ENCODE results near the gene ADPRHL1. TPM values are rescaled to one million over a fixed set of nuclear protein-coding genes. Genes with fewer than 3 reads are reported as not detected.

ADPRHL1 gene
- total RNA-seq (2021) (11.5 and 16.9 TPM in 2 replicates), Bru-seq, nascent RNA (percentile 35 among the genes with signal in this experiment), BruChase-seq, experiment 1, labeled RNA remaining after a 2-hour chase (percentile 32 among the genes with signal in this experiment), BruChase-seq, experiment 2, labeled RNA remaining after a 6-hour chase (percentile 39 among the genes with signal in this experiment)
- long read RNA-seq, transcript ADPRHL1-201 (7 exons, 1,877 nt) = major isoform, 15 of 22 reads
- long read RNA-seq, partial matches to known transcripts = 3 of 22 reads
- long read RNA-seq, other reads (novel, unspliced or antisense) = 4 of 22 reads

DNA sequence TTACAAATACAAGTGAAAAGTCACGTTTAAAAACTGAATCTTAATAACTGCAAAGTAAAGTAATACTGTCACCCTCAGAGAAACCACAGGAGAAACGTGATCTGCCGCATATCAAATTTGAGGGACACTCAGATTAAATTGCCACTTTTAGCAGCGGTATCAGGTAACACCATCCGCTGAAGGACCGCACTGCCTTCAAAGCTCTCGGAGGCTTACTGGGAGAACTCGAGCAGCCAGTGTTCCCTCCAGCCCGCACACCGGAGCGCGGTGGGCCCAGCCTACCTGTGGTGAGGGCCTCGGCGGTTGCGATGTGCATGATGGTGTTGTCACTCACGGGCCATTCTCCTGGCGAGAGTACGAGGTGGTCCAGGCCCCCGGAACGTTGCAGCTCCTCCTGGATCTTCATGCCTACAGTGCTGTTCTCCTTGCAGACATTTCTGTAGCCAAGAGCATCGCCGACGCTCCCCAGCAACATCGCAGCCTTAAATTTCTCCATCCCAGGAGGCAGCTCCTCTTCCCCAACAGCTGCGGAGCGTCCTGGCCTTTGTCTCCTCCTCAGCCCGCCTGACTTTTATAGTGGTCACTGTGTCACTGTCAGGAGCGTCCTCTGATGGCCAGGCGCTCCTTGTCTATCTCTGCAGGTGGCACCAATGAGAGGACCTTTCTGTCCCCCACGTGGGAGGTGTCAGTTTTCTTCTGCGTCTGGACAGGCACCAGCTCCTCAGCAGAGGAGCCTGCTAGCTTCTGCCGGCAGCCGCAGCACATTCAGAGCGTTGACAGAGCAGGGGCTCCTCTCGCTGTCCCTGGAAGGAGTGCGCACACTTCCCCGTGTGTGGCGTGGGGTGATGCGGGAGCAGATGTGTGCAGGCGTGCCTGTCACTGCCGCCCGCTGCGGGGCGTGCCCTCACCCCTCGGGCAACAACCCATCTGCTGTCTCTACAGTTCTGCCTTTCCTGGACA lies at the start of gene ADPRHL1:
Gene ADPRHL1, minus strand, starts transcription at position 547 of the 960 bp plus-strand sequence. Its CDS starts 51 bp downstream, at position 496.
- Histone ChIP-seq H3K9me2 (ENCODE audit: insufficient read depth) (no peaks in the 10 kb centered on the region), H3K9me3 (ENCODE audit: insufficient read depth, low read depth) (no peaks in the 10 kb centered on the region), H4K20me1 (ENCODE audit: insufficient read depth) (no peaks in the 10 kb centered on the region), H3K4me2 (no peak within 1 kb of the TSS), H3K27me3 (ENCODE audit: insufficient read depth, low read depth) (no peaks in the 10 kb centered on the region), H3F3A (ENCODE audit: insufficient read depth, low read depth) (peaks cover 31% of the 10 kb centered on the region; the same call in 1 of the 2 replicates), H3K79me2 (ENCODE audit: low read depth) (no peaks in the 10 kb centered on the region), H3K4me1 (replicated peaks; ENCODE audit: insufficient read depth) (peaks cover 11% of the 10 kb centered on the region), H3K36me3 (ENCODE audit: low read depth) (peaks cover 5% of the 10 kb centered on the region; the same call in 1 of the 2 replicates), H3K27ac (no peak within 1 kb of the TSS), H3K4me3 (no peak within 1 kb of the TSS), H2AFZ (no peak within 1 kb of the TSS)
- no TSS peak for BruUV-seq (replicated peaks)
- CTCF ChIA-PET = no interaction called here
- no peak for TF ChIP-seq EZH2 (IDR thresholded peaks at IDR 0.05; ENCODE audit: low read depth)
- TF ChIP-seq, protein P1, sequence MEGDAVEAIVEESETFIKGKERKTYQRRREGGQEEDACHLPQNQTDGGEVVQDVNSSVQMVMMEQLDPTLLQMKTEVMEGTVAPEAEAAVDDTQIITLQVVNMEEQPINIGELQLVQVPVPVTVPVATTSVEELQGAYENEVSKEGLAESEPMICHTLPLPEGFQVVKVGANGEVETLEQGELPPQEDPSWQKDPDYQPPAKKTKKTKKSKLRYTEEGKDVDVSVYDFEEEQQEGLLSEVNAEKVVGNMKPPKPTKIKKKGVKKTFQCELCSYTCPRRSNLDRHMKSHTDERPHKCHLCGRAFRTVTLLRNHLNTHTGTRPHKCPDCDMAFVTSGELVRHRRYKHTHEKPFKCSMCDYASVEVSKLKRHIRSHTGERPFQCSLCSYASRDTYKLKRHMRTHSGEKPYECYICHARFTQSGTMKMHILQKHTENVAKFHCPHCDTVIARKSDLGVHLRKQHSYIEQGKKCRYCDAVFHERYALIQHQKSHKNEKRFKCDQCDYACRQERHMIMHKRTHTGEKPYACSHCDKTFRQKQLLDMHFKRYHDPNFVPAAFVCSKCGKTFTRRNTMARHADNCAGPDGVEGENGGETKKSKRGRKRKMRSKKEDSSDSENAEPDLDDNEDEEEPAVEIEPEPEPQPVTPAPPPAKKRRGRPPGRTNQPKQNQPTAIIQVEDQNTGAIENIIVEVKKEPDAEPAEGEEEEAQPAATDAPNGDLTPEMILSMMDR (conservative IDR thresholded peaks at IDR 0.05) = no peak
- DNase-seq = no peak
- intact Hi-C loops (cut with micrococcal nuclease; ENCODE audit: unreplicated experiment) = no loop called here
- POLR2A ChIA-PET (ENCODE audit: unreplicated experiment) = no interaction called here

DNA sequence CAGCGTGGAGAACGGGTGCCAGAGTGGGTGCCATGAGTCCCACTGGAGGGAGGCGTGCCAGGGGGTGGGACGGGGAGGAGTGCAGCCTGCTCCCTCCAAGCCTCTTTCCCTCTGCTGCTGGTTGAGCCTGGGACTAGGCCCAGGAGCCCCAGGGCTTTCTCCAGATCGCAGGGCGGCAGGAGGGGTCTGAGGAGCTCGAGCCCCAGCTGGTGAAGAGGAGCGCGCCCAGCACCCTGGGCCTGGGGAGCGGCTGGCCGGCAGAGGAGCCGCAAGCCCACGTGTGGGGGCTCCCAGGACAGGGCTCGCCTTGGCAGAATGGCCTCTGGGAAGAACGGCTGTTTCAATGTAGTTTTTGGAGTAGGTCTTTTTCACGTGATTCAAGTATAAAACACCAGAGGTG lies 49.4 kb upstream of the ADPRHL1 start:
- Histone ChIP-seq H3F3A (ENCODE audit: insufficient read depth, low read depth) (peaks cover 5% of the 10 kb centered on the region; the same call in 1 of the 2 replicates), H4K20me1 (ENCODE audit: insufficient read depth) (peaks cover 4% of the 10 kb centered on the region; the same call in 1 of the 2 replicates), H3K4me3 (no peak overlapping the region), H3K27ac (no peak overlapping the region), H3K36me3 (ENCODE audit: low read depth) (peaks cover 47% of the 10 kb centered on the region), H3K4me2 (no peak overlapping the region), H2AFZ (no peak overlapping the region), H3K27me3 (ENCODE audit: insufficient read depth, low read depth) (no peaks in the 10 kb centered on the region), H3K9me2 (ENCODE audit: insufficient read depth) (no peaks in the 10 kb centered on the region), H3K4me1 (replicated peaks; ENCODE audit: insufficient read depth) (no peaks in the 10 kb centered on the region), H3K79me2 (ENCODE audit: low read depth) (no peaks in the 10 kb centered on the region), H3K9me3 (ENCODE audit: insufficient read depth, low read depth) (no peaks in the 10 kb centered on the region)
- DNase-seq = no peak
- TF ChIP-seq, protein P1 (conservative IDR thresholded peaks at IDR 0.05) = no peak
- no peak for TF ChIP-seq EZH2 (IDR thresholded peaks at IDR 0.05; ENCODE audit: low read depth)
- intact Hi-C loops (cut with micrococcal nuclease; ENCODE audit: unreplicated experiment) = no loop called here
- ChIA-PET POLR2A (ENCODE audit: unreplicated experiment) (no interaction called here), CTCF (no interaction called here)
- BruUV-seq (replicated peaks) = no TSS peak

DNA sequence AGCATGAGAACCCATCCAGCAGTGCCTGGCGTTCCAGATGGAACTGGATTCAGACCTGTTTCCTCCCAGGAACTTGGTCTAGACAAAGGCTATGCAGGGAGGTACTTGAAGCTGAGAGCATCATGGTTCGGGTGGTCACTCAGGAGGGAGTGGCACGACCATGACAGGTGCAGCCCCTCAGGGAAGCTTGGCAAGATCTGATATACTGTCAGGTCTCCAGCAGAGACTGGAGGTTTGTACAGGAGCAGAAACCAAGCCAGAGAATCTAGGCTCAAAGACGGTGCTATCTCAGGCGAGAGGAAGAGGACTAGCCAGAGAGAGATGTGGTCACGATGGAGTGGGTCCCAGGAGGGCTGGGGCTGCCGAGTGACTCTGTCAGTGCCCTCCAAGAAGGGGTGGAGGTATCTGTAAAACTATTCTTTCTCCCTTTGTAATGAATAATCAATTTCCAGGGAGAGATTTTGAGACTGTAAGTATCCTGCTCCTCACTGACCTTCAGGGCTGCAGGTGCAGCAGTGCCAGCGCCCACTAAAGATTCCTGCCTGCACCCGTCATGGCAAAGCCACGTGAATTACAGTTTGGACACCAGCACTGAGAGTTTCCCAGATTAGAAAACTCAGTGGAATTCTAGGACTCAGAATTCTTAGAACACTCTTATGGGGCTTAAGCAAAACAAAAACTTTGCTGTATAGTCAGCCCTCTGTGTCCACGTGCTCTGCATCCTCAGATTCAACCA lies 47.4 kb upstream of the ADPRHL1 start:
- H3K27me3 ChIP-seq (ENCODE audit: insufficient read depth, low read depth) = no peaks in the 10 kb centered on the region
- intact Hi-C loops (cut with micrococcal nuclease; ENCODE audit: unreplicated experiment) = no loop called here
- no peak overlapping the region for H3K4me3 ChIP-seq
- no peaks in the 10 kb centered on the region for H3K9me3 ChIP-seq (ENCODE audit: insufficient read depth, low read depth)
- BruUV-seq (replicated peaks) = no TSS peak
- H3K27ac ChIP-seq = no peak overlapping the region
- no peak overlapping the region for H3K4me2 ChIP-seq
- peaks cover 60% of the 10 kb centered on the region for H3K36me3 ChIP-seq (ENCODE audit: low read depth)
- H4K20me1 ChIP-seq (ENCODE audit: insufficient read depth) = peaks cover 4% of the 10 kb centered on the region; the same call in 1 of the 2 replicates
- POLR2A ChIA-PET (ENCODE audit: unreplicated experiment) = no interaction called here
- TF ChIP-seq EZH2 (IDR thresholded peaks at IDR 0.05; ENCODE audit: low read depth) = no peak
- TF ChIP-seq, protein P1 (conservative IDR thresholded peaks at IDR 0.05) = no peak
- no peak overlapping the region for H2AFZ ChIP-seq
- no peak for DNase-seq
- H3F3A ChIP-seq (ENCODE audit: insufficient read depth, low read depth) = peaks cover 5% of the 10 kb centered on the region; the same call in 1 of the 2 replicates
- CTCF ChIA-PET = no interaction called here
- H3K9me2 ChIP-seq (ENCODE audit: insufficient read depth) = no peaks in the 10 kb centered on the region
- H3K4me1 ChIP-seq (replicated peaks; ENCODE audit: insufficient read depth) = no peaks in the 10 kb centered on the region
- H3K79me2 ChIP-seq (ENCODE audit: low read depth) = peaks cover 15% of the 10 kb centered on the region
